ENCODE results near the gene DHRS11.

GRCh38 chr17:36553459-36553858, 38.2 kb upstream of the DHRS11 start:
- TF ChIP-seq CTCF (IDR thresholded peaks at IDR 0.05) = no peak
- no peak for TF ChIP-seq POLR2A (IDR thresholded peaks at IDR 0.05)
